Measurements from ENCODE around the gene GPR137.
A peak's percentile ranks its signal among the peaks of the same experiment; 100 is the strongest.
"Not testable (repeated sequence)": the region's sequence is repeated elsewhere in the genome, so short reads cannot be mapped to it uniquely, and the experiment has no call there.

GPR137 gene

GRCh38 chr11:64284962-64285884 is at the start of gene GPR137:
TSS of gene GPR137 (plus strand) at chr11:64285848. CDS start at chr11:64286525, 677 bp downstream.
- peak; percentile 93 for DNase-seq

- no peak for DNase-seq
Observed at GRCh38 chr11:64237484-64237951, 48.1 kb upstream of the GPR137 start.

- DNase-seq = no peak
Observed at GRCh38 chr11:64238076-64238475, 47.6 kb upstream of the GPR137 start.

- no peak for DNase-seq
Observed at GRCh38 chr11:64238999-64239398, 46.6 kb upstream of the GPR137 start.

- no peak for DNase-seq
Observed at GRCh38 chr11:64239662-64240434, 45.8 kb upstream of the GPR137 start.

- DNase-seq = peak; percentile 96
Observed at GRCh38 chr11:64240435-64241240, 45.0 kb upstream of the GPR137 start, which contains the start of gene FKBP2. TSS of gene FKBP2 (plus strand) at chr11:64241095. CDS start at chr11:64242388, 1,293 bp downstream.

- DNase-seq = peak; percentile 99
Observed at GRCh38 chr11:64241241-64241490, 44.5 kb upstream of the GPR137 start.

- DNase-seq = no peak
Observed at GRCh38 chr11:64241491-64242374, 43.9 kb upstream of the GPR137 start.

GRCh38 chr11:64243236-64243854 is 42.3 kb upstream of the GPR137 start:
- no peak for DNase-seq

GRCh38 chr11:64244107-64244506 is 41.5 kb upstream of the GPR137 start:
- DNase-seq = no peak

- no peak for DNase-seq
Observed at GRCh38 chr11:64244966-64245365, 40.7 kb upstream of the GPR137 start.

GRCh38 chr11:64245401-64245796 is 40.2 kb upstream of the GPR137 start:
- DNase-seq = no peak

GRCh38 chr11:64245797-64246620 is 39.6 kb upstream of the GPR137 start:
- no peak for DNase-seq

GRCh38 chr11:64246621-64246870 is 39.1 kb upstream of the GPR137 start:
- DNase-seq = not testable (repeated sequence)

- DNase-seq = peak; percentile 77
Observed at GRCh38 chr11:64246871-64247728, 38.5 kb upstream of the GPR137 start, which contains the start of gene PPP1R14B. TSS of gene PPP1R14B (minus strand) at chr11:64246943. CDS start at chr11:64246673, 270 bp downstream.

GRCh38 chr11:64247729-64248531 is 37.7 kb upstream of the GPR137 start:
- no peak for DNase-seq

GRCh38 chr11:64248578-64248977 is 37.1 kb upstream of the GPR137 start:
- DNase-seq = no peak

- DNase-seq = no peak
Observed at GRCh38 chr11:64249038-64249437, 36.6 kb upstream of the GPR137 start.
